HG03103 (cell line): Measurements from ENCODE around the gene CEP63.

Source experiments
- ATAC-seq: cut with Tn5 transposase; IDR thresholded peaks from one replicate; pipeline ENCODE4 v1.9.1; 2021; ENCODE audit warnings: low read depth; ENCODE audit not compliant: unreplicated experiment

CEP63 gene

GRCh38 chr3:134622806-134623365 lies 137.0 kb downstream of the CEP63 start:
- no peak for ATAC-seq

GRCh38 chr3:134623615-134624245 lies 137.9 kb downstream of the CEP63 start:
- no peak for ATAC-seq
